Cardiac muscle cell (in vitro differentiated cells and primary cell): ENCODE data around the gene SAP30L. TPM values are rescaled to one million over a fixed set of nuclear protein-coding genes. Genes with fewer than 3 reads are reported as not detected.
A peak's percentile ranks its signal among the peaks of the same experiment; 100 is the strongest.

Experiments
- DNase-seq, 2 donors: peaks; one replicate each; pipeline versions ENCODE4 v3.0.0 to v3.0.0-alpha.2; 2010 to 2017; ENCODE audit warnings: low read depth in 1 of 2, low spot score in 1 of 2
- H3K27ac ChIP-seq: fragments of 200-600 bp; sonication (generic); 2 replicates; pipeline ENCODE4 v1.5.1; 2016
- H3K27me3 ChIP-seq: fragments of 200-600 bp; sonication (generic); 2 replicates; pipeline ENCODE4 v1.6.0; 2016; ENCODE audit warnings: control low read depth
- H3K36me3 ChIP-seq: fragments of 200-600 bp; sonication (generic); 2 replicates; pipeline ENCODE4 v1.5.1; 2016; ENCODE audit warnings: control low read depth
- H3K4me1 ChIP-seq: fragments of 200-600 bp; sonication (generic); 2 replicates; pipeline ENCODE4 v1.8.1; 2017; ENCODE audit warnings: low read depth, mild to moderate bottlenecking, mixed run types
- H3K4me3 ChIP-seq: fragments of 200-600 bp; sonication (generic); 2 replicates; pipeline ENCODE4 v1.5.1; 2016; ENCODE audit warnings: mild to moderate bottlenecking
- H3K9me3 ChIP-seq: fragments of 200-600 bp; sonication (generic); 2 replicates; pipeline ENCODE4 v1.5.1; 2017; ENCODE audit warnings: low read depth, mild to moderate bottlenecking, control low read depth
- CTCF ChIP-seq: IDR thresholded peaks from 2 replicates; pipeline ENCODE4 v1.5.1; 2012; ENCODE audit warnings: low read depth, mild to moderate bottlenecking, low read length
- polyA plus RNA-seq: library from polyadenylated mRNA; unstranded; fragments of >200 nt; fragmentation: Nextera tagmentation; extraction: Ambion mirVana; gene quantifications from 2 replicates; pipeline ENCODE4 v1.2.1, GENCODE V29; 2016
- total RNA-seq: library from RNA; depleted of rRNA; stranded (reverse); fragments of >200 nt; gene quantifications from 2 replicates; pipeline ENCODE4 v1.2.3, GENCODE V29; 2016

SAP30L gene
- total and polyA plus RNA-seq, 2 experiments from 2014 or later = 15.5 to 37.5 TPM

GRCh38 chr5:154444556-154445421, 1.0 kb upstream of the SAP30L start:
- DNase-seq = peak in 1 of 2 donors; percentile 29
- Histone ChIP-seq H3K27me3 (no peaks in the 10 kb centered on the region), H3K4me1 (peaks cover 10% of the 10 kb centered on the region), H3K36me3 (peaks cover 3% of the 10 kb centered on the region), H3K9me3 (no peaks in the 10 kb centered on the region), H3K4me3 (peak overlapping the region; percentile 97), H3K27ac (no peak overlapping the region)
- no peak for TF ChIP-seq CTCF

GRCh38 chr5:154446195-154447088, 645 bp downstream of the SAP30L start:
- Histone ChIP-seq H3K4me1 (peaks cover 10% of the 10 kb centered on the region), H3K36me3 (peaks cover 7% of the 10 kb centered on the region), H3K9me3 (no peaks in the 10 kb centered on the region), H3K4me3 (peak overlapping the region; percentile 97), H3K27me3 (no peaks in the 10 kb centered on the region), H3K27ac (peak overlapping the region; percentile 68)
- TF ChIP-seq CTCF = no peak
- peak; percentile 69 to 92 for DNase-seq

GRCh38 chr5:154447089-154447725, 1.4 kb downstream of the SAP30L start:
- H3K4me3 ChIP-seq = peak overlapping the region; percentile 97
- peak overlapping the region; percentile 68 for H3K27ac ChIP-seq
- no peak for TF ChIP-seq CTCF
- no peaks in the 10 kb centered on the region for H3K27me3 ChIP-seq
- H3K36me3 ChIP-seq = peaks cover 9% of the 10 kb centered on the region
- no peaks in the 10 kb centered on the region for H3K9me3 ChIP-seq
- DNase-seq = no peak
- peaks cover 10% of the 10 kb centered on the region for H3K4me1 ChIP-seq

- H3K27ac ChIP-seq = no peak overlapping the region
- H3K36me3 ChIP-seq = peaks cover 23% of the 10 kb centered on the region
- no peaks in the 10 kb centered on the region for H3K27me3 ChIP-seq
- no peak for TF ChIP-seq CTCF
- no peak for DNase-seq
- no peaks in the 10 kb centered on the region for H3K9me3 ChIP-seq
- no peak overlapping the region for H3K4me3 ChIP-seq
- peaks cover 6% of the 10 kb centered on the region for H3K4me1 ChIP-seq
Observed at GRCh38 chr5:154449786-154450185, 4.0 kb downstream of the SAP30L start.

GRCh38 chr5:154451957-154452356, 6.2 kb downstream of the SAP30L start:
- no peaks in the 10 kb centered on the region for H3K9me3 ChIP-seq
- DNase-seq = no peak
- no peak overlapping the region for H3K27ac ChIP-seq
- H3K4me3 ChIP-seq = no peak overlapping the region
- TF ChIP-seq CTCF = no peak
- H3K36me3 ChIP-seq = peaks cover 43% of the 10 kb centered on the region
- peaks cover 6% of the 10 kb centered on the region for H3K4me1 ChIP-seq
- H3K27me3 ChIP-seq = no peaks in the 10 kb centered on the region
